ENCODE data around the gene SLC34A1.

Gene SLC34A1

GRCh38 chr5:177437623-177438022 lies 53.4 kb downstream of the SLC34A1 start:
- Histone ChIP-seq H3K27ac (no peak overlapping the region), H3K4me3 (no peak overlapping the region)

GRCh38 chr5:177438468-177438867 lies 54.2 kb downstream of the SLC34A1 start:
- Histone ChIP-seq H3K4me3 (no peak overlapping the region), H3K27ac (no peak overlapping the region)

GRCh38 chr5:177439518-177440053 lies 55.4 kb downstream of the SLC34A1 start:
- Histone ChIP-seq H3K4me3 (no peak overlapping the region), H3K27ac (peak overlapping the region in 1 of 21 experiments; percentile 72)

GRCh38 chr5:177440211-177440989 lies 56.2 kb downstream of the SLC34A1 start:
- peak overlapping the region in 12 of 21 experiments; percentile 13 to 73 (median 30) for H3K27ac ChIP-seq
- H3K4me3 ChIP-seq = no peak overlapping the region

GRCh38 chr5:177440990-177441780 lies 57.0 kb downstream of the SLC34A1 start:
- H3K27ac ChIP-seq = peak overlapping the region in 10 of 21 experiments; percentile 13 to 73 (median 40)
- H3K4me3 ChIP-seq = no peak overlapping the region

- Histone ChIP-seq H3K4me3 (no peak overlapping the region), H3K27ac (peak overlapping the region in 2 of 21 experiments; percentile 9 to 19)
Measured at GRCh38 chr5:177442066-177442826, 58.0 kb downstream of the SLC34A1 start.

GRCh38 chr5:177443144-177443983 lies 59.1 kb downstream of the SLC34A1 start:
- no peak overlapping the region for H3K4me3 ChIP-seq
- peak overlapping the region in 8 of 21 experiments; percentile 7 to 62 (median 24) for H3K27ac ChIP-seq

- H3K4me3 ChIP-seq = no peak overlapping the region
- peak overlapping the region in 7 of 21 experiments; percentile 10 to 88 (median 49) for H3K27ac ChIP-seq
Measured at GRCh38 chr5:177444106-177445051, 60.1 kb downstream of the SLC34A1 start.

- H3K27ac ChIP-seq = peak overlapping the region in 8 of 21 experiments; percentile 2 to 88 (median 38)
- H3K4me3 ChIP-seq = no peak overlapping the region
Measured at GRCh38 chr5:177445052-177445916, 61.0 kb downstream of the SLC34A1 start.

- H3K27ac ChIP-seq = peak overlapping the region in 12 of 21 experiments; percentile 2 to 88 (median 69)
- H3K4me3 ChIP-seq = peak overlapping the region in 5 of 7 experiments; percentile 51 to 73 (median 58)
Measured at GRCh38 chr5:177445917-177446199, 61.6 kb downstream of the SLC34A1 start.

GRCh38 chr5:177446200-177447065 lies 62.2 kb downstream of the SLC34A1 start, which contains the start of gene PRR7:
Gene PRR7, plus strand, starts transcription at chr5:177446814. Its CDS starts 8,254 bp downstream, at chr5:177455068.
- H3K27ac ChIP-seq = peak within 1 kb of the TSS in 17 of 21 experiments; percentile 25 to 88 (median 67)
- H3K4me3 ChIP-seq = peak within 1 kb of the TSS; percentile 50 to 73 (median 58)

GRCh38 chr5:177447066-177447610 lies 62.9 kb downstream of the SLC34A1 start:
- Histone ChIP-seq H3K27ac (peak overlapping the region in 17 of 21 experiments; percentile 25 to 88 (median 67)), H3K4me3 (peak overlapping the region; percentile 50 to 73 (median 58))

- H3K4me3 ChIP-seq = peak overlapping the region in 4 of 7 experiments; percentile 51 to 73 (median 56)
- H3K27ac ChIP-seq = peak overlapping the region in 12 of 21 experiments; percentile 29 to 88 (median 70)
Measured at GRCh38 chr5:177447611-177448243, 63.5 kb downstream of the SLC34A1 start.

Measured in skin epidermis (tissue), 12 donors.